Pancreas (tissue), 10 donors: ENCODE measurements around the gene HEBP2. TPM values are rescaled to one million over a fixed set of nuclear protein-coding genes. Genes with fewer than 3 reads are reported as not detected.

ENCODE experiments used
- ATAC-seq, 4 donors: fragments of 200-7000 bp; cut with Tn5 transposase; one replicate each; pipeline versions ENCODE4 v1.8.0 to v1.9.1; 2020; ENCODE audit warnings: mild to moderate bottlenecking in 4 of 4, moderate library complexity in 4 of 4
- DNase-seq, 6 donors: peaks; one replicate each; pipeline ENCODE4 v3.0.0-alpha.2; 2020
- FAIRE-seq: peaks from 2 replicates; lab custom pipeline; 2012; peaks lifted over from hg19 to GRCh38; lab: Jason Lieb, UNC
- H3K27ac ChIP-seq, 4 donors: fragments of 200-600 bp; sonication (generic); 1 replicate in 3 of 4; 2 replicates in 1 of 4; pipeline versions ENCODE4 v1.5.0 to v1.8.0; 2020
- H3K27me3 ChIP-seq, 4 donors: fragments of 200-600 bp; one replicate each; pipeline ENCODE4 v1.8.0; 2021
- H3K36me3 ChIP-seq, 3 donors: fragments of 200-600 bp; sonication (generic) in 1 of 3; one replicate each; pipeline versions ENCODE4 v1.5.0 to v1.8.0; 2020 to 2021
- H3K4me1 ChIP-seq, 3 donors: fragments of 200-600 bp; one replicate each; pipeline ENCODE4 v1.8.0; 2021
- H3K4me3 ChIP-seq, 4 donors: fragments of 200-600 bp; sonication (generic) in 2 of 4; one replicate each; pipeline versions ENCODE4 v1.5.0 to v1.8.0; 2020 to 2021
- H3K9me3 ChIP-seq, 4 donors: fragments of 200-600 bp; one replicate each; pipeline ENCODE4 v1.8.0; 2021
- CTCF ChIP-seq, 4 donors: fragments of 200-600 bp; sonication (generic) in 3 of 4; IDR thresholded peaks; one replicate each; pipeline versions ENCODE4 v1.5.0 to v1.8.0; 2021; ENCODE audit warnings: antibody characterized with exemption in 4 of 4
- WGBS, 2 donors: extraction: QIAGEN DNeasy Blood & Tissue Kit; methylation state at CpG; one replicate each; pipeline ENCODE4 v1.1.7; 2013; 5-methylcytosine and 5-hydroxymethylcytosine counted together
- intact Hi-C, 3 donors: fragments of 100-400 bp; cut with DNase I; formaldehyde crosslinking; loops; one replicate each; pipeline versions ENCODE4 v1.11.1 to v1.14.2; 2022
- polyA plus RNA-seq, 2 donors: library from polyadenylated mRNA; stranded (reverse); fragments of 200-250 nt; gene quantifications; one replicate each; pipeline ENCODE4 v1.2.3, GENCODE V29; 2013
- total RNA-seq, 6 donors: library from RNA; stranded (reverse); fragmentation: NEBNext Ultra II Directional in 4 of 6; extraction: Animal tissue kit (Norgen Biotek cat#: 25700) in 4 of 6; gene quantifications; one replicate each; pipeline versions ENCODE4 v1.2.1 to v1.2.4, GENCODE V29; 2021 to 2023
- donor health status: healthy with polysubstance abuse.
- donor health status: DM: no; HTN: no; CAD: no; lungs with moderate emphysema.
- donor health status: DM: no; HTN: no; CAD: no.
- donor health status: control.
- donor health status: control.
- donor health status: Bipolar disorder and iron deficiency.
- donor health status: DM: yes; HTN: yes; CAD: no.
- donor health status: DM: no; HTN: no; CAD: no.
- donor health status: DM: no; HTN: no; CAD: no.
- donor health status: DM: yes; HTN: yes; CAD: no.

Gene HEBP2
- total and polyA plus RNA-seq, 8 donors: 10.7 to 34.0 (median 28.5) TPM

- H3K9me3 ChIP-seq: no peaks in the 10 kb centered on the region
- peaks cover 0 to 17% (median 0%) of the 10 kb centered on the region in 3 donors for H3K36me3 ChIP-seq
- no peak for TF ChIP-seq CTCF (IDR thresholded peaks at IDR 0.05)
- no peaks in the 10 kb centered on the region for H3K27me3 ChIP-seq
- H3K27ac ChIP-seq: no peak overlapping the region
- H3K4me3 ChIP-seq: no peak overlapping the region
- DNase-seq (no peak), FAIRE-seq (no peak), ATAC-seq (peak in 1 of 4 donors; percentile 43)
- H3K4me1 ChIP-seq: no peaks in the 10 kb centered on the region
- intact Hi-C loops: loop anchor here in 2 of 3 donors (5.0 to 10.0 kb wide), 3 partner anchors 77 to 160 kb away; no protein-coding TSS in a partner anchor
- 87 to 89% methylated on average over 4 of the region's 4 CpGs for WGBS, 2 donors
These were observed 30.9 kb downstream of the HEBP2 start for GRCh38 chr6:138434925-138435324.

- 64 to 65% methylated on average over 7 of the region's 7 CpGs for whole genome bisulfite sequencing, 2 donors
- Histone ChIP-seq H3K27me3 (no peaks in the 10 kb centered on the region), H3K27ac (no peak overlapping the region), H3K4me1 (no peaks in the 10 kb centered on the region), H3K36me3 (no peaks in the 10 kb centered on the region), H3K9me3 (no peaks in the 10 kb centered on the region), H3K4me3 (no peak overlapping the region)
- no peak for TF ChIP-seq CTCF (IDR thresholded peaks at IDR 0.05)
- ATAC-seq: no peak
- no peak for FAIRE-seq
- DNase-seq: no peak
- intact Hi-C loops: loop anchor here in 1 of 3 donors (10.0 kb wide), 1 partner anchor 155 kb away; no protein-coding TSS in a partner anchor
These were observed 35.5 kb downstream of the HEBP2 start for GRCh38 chr6:138439546-138439945.

GRCh38 chr6:138440296-138440695, 36.3 kb downstream of the HEBP2 start:
- ATAC-seq (peak in 2 of 4 donors; percentile 20 to 31), DNase-seq (no peak), FAIRE-seq (no peak)
- H3K4me1 ChIP-seq: peaks cover 0 to 3% (median 0%) of the 10 kb centered on the region in 3 donors
- TF ChIP-seq CTCF (IDR thresholded peaks at IDR 0.05): no peak
- H3K27me3 ChIP-seq: no peaks in the 10 kb centered on the region
- 41 to 45% methylated on average over 3 of the region's 3 CpGs for WGBS, 2 donors
- intact Hi-C loops: no loop called here
- no peak overlapping the region for H3K4me3 ChIP-seq
- H3K9me3 ChIP-seq: no peaks in the 10 kb centered on the region
- H3K27ac ChIP-seq: no peak overlapping the region
- H3K36me3 ChIP-seq: no peaks in the 10 kb centered on the region

- no peak for ATAC-seq
- intact Hi-C loops: no loop called here
- Histone ChIP-seq H3K27me3 (no peaks in the 10 kb centered on the region), H3K4me1 (peaks cover 0 to 3% (median 0%) of the 10 kb centered on the region in 3 donors), H3K27ac (no peak overlapping the region), H3K9me3 (no peaks in the 10 kb centered on the region), H3K4me3 (no peak overlapping the region), H3K36me3 (no peaks in the 10 kb centered on the region)
- no peak for DNase-seq
- no peak for FAIRE-seq
- WGBS, 2 donors: 79 to 89% methylated on average over 4 of the region's 4 CpGs
- TF ChIP-seq CTCF (IDR thresholded peaks at IDR 0.05): no peak
These were observed 36.8 kb downstream of the HEBP2 start for GRCh38 chr6:138440758-138441357.

- DNase-seq (no peak), ATAC-seq (no peak), FAIRE-seq (no peak)
- Histone ChIP-seq H3K4me1 (peaks cover 0 to 3% (median 0%) of the 10 kb centered on the region in 3 donors), H3K27me3 (no peaks in the 10 kb centered on the region), H3K36me3 (no peaks in the 10 kb centered on the region), H3K27ac (no peak overlapping the region), H3K4me3 (no peak overlapping the region), H3K9me3 (no peaks in the 10 kb centered on the region)
- TF ChIP-seq CTCF (IDR thresholded peaks at IDR 0.05): no peak
- 92 to 96% methylated on average over 6 of the region's 6 CpGs for WGBS, 2 donors
- intact Hi-C loops: no loop called here
These were observed 37.9 kb downstream of the HEBP2 start for GRCh38 chr6:138441965-138442364.
